Natural killer cell (primary cell): ENCODE measurements around the gene NFASC. TPM values are rescaled to one million over a fixed set of nuclear protein-coding genes. Genes with fewer than 3 reads are reported as not detected.

Source experiments
- ATAC-seq, 3 donors: fragments of 150-1000 bp in 2 of 3; fragments of 200-7000 bp in 1 of 3; cut with Tn5 transposase; 1 replicate in 1 of 3; 2 replicates in 2 of 3; pipeline ENCODE4 v1.10.0; 2021; ENCODE audit warnings: mild to moderate bottlenecking in 2 of 3, moderate library complexity in 2 of 3
- DNase-seq, 2 donors: peaks; one replicate each; pipeline versions ENCODE4 v3.0.0 to v3.0.0-alpha.2; 2013 to 2021; ENCODE audit warnings: mixed read lengths in 1 of 2
- H3K27ac ChIP-seq: one replicate; pipeline ENCODE4 v1.5.1; 2013; ENCODE audit warnings: mild to moderate bottlenecking, low read length
- H3K27me3 ChIP-seq: one replicate; pipeline ENCODE4 v1.6.1; 2013; ENCODE audit warnings: low read length; ENCODE audit not compliant: control insufficient read depth, insufficient read depth
- H3K36me3 ChIP-seq: one replicate; pipeline ENCODE4 v1.6.1; 2013; ENCODE audit warnings: low read length; ENCODE audit not compliant: control insufficient read depth, insufficient read depth
- H3K4me1 ChIP-seq: one replicate; pipeline ENCODE4 v1.6.1; 2013; ENCODE audit warnings: low read length; ENCODE audit not compliant: control insufficient read depth, insufficient read depth
- H3K4me3 ChIP-seq: one replicate; pipeline ENCODE4 v1.5.1; 2013; ENCODE audit warnings: low read length
- H3K9me3 ChIP-seq: one replicate; pipeline ENCODE4 v1.6.1; 2013; ENCODE audit warnings: low read length; ENCODE audit not compliant: control insufficient read depth, insufficient read depth
- H3K27ac Mint-ChIP-seq, 2 donors: one replicate each; pipeline ENCODE4 v1.8.0; 2022; ENCODE audit warnings: mild to moderate bottlenecking in 2 of 2, mixed read lengths in 2 of 2, moderate library complexity in 1 of 2
- H3K27me3 Mint-ChIP-seq, 2 donors: one replicate each; pipeline ENCODE4 v1.8.0; 2022; ENCODE audit warnings: low read depth in 2 of 2, mixed read lengths in 2 of 2
- H3K36me3 Mint-ChIP-seq: one replicate; pipeline ENCODE4 v1.8.0; 2022; ENCODE audit warnings: mixed read lengths
- H3K4me1 Mint-ChIP-seq, 2 donors: one replicate each; pipeline ENCODE4 v1.8.0; 2022; ENCODE audit warnings: mixed read lengths in 2 of 2
- H3K4me3 Mint-ChIP-seq: one replicate; pipeline ENCODE4 v1.8.0; 2022; ENCODE audit warnings: mild to moderate bottlenecking, moderate library complexity, mixed read lengths
- H3K9me3 Mint-ChIP-seq, 2 donors: one replicate each; pipeline ENCODE4 v1.8.0; 2022; ENCODE audit warnings: mixed read lengths in 2 of 2
- WGBS: methylation state at CpG from one replicate; pipeline ENCODE4 v1.1.7; 2013; ENCODE audit warnings: missing lambda C conversion rate; ENCODE audit not compliant: insufficient coverage; 5-methylcytosine and 5-hydroxymethylcytosine counted together
- intact Hi-C: fragments of 100-400 bp; cut with micrococcal nuclease; formaldehyde crosslinking; loops from one replicate; pipeline ENCODE4 v1.14.2; 2022
- total RNA-seq, 4 donors: library from RNA; stranded (reverse); fragments of 120-200 nt in 1 of 4; gene quantifications; one replicate each; pipeline versions ENCODE4 v1.2.3 to v1.2.4, GENCODE V29; 2013 to 2022
- TF ChIP-seq, protein P1 (sequence below): fragments of 200-600 bp; IDR thresholded peaks from one replicate; pipeline ENCODE4 v1.8.0; 2022; ENCODE audit warnings: antibody characterized with exemption

NFASC gene
- total RNA-seq, 3 donors from 2014 or later (not counting 1 experiment from before 2014, with no cell fraction given) = 0.09 to 0.27 TPM; not detected in 1

DNA sequence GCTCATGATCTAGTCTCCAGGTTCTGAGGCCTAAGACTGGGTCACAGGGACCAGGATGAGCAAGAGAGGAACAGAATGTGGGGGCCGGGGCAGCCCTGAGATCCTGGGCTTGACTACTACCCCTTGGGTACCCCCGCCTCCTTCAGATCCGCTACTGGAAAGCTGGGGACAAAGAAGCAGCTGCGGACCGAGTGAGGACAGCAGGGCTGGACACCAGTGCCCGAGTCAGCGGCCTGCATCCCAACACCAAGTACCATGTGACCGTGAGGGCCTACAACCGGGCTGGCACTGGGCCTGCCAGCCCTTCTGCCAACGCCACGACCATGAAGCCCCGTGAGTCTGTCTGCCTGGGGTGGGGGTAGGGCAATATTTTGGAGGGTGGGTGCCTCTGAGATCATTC lies 201.1 kb downstream of the NFASC start:
- Histone ChIP-seq H3K36me3 (no peaks in the 10 kb centered on the region), H3K27ac (no peak overlapping the region), H3K9me3 (no peaks in the 10 kb centered on the region), H3K4me1 (no peaks in the 10 kb centered on the region), H3K27me3 (no peaks in the 10 kb centered on the region), H3K4me3 (no peak overlapping the region)
- no peak for ATAC-seq
- TF ChIP-seq, protein P1, sequence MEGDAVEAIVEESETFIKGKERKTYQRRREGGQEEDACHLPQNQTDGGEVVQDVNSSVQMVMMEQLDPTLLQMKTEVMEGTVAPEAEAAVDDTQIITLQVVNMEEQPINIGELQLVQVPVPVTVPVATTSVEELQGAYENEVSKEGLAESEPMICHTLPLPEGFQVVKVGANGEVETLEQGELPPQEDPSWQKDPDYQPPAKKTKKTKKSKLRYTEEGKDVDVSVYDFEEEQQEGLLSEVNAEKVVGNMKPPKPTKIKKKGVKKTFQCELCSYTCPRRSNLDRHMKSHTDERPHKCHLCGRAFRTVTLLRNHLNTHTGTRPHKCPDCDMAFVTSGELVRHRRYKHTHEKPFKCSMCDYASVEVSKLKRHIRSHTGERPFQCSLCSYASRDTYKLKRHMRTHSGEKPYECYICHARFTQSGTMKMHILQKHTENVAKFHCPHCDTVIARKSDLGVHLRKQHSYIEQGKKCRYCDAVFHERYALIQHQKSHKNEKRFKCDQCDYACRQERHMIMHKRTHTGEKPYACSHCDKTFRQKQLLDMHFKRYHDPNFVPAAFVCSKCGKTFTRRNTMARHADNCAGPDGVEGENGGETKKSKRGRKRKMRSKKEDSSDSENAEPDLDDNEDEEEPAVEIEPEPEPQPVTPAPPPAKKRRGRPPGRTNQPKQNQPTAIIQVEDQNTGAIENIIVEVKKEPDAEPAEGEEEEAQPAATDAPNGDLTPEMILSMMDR = no peak
- Mint-ChIP-seq H3K36me3 (no peaks in the 10 kb centered on the region), H3K4me1 (no peaks in the 10 kb centered on the region), H3K27ac (no peak overlapping the region), H3K4me3 (no peak overlapping the region), H3K9me3 (no peaks in the 10 kb centered on the region), H3K27me3 (no peaks in the 10 kb centered on the region)
- 98% methylated on average over 12 of the region's 12 CpGs for WGBS
- intact Hi-C loops = no loop called here
- no peak for DNase-seq

DNA sequence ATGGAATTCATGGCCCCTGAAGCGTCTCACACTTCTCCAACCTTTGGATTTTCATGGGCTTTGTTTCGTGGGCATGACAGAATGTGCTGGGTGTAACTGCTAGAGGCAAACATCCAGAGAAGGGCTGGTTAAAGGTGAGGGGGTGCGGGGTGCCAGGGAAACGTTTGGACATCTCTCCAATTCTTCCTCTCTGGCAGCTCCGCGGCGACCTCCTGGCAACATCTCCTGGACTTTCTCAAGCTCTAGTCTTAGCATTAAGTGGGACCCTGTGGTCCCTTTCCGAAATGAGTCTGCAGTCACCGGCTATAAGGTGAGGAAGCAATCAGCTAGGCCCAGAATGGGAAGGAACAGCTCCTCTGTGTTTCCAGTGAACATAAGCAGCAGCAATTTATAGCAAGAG lies 201.6 kb downstream of the NFASC start:
- TF ChIP-seq, protein P1 = no peak
- DNase-seq (no peak), ATAC-seq (no peak)
- no peaks in the 10 kb centered on the region for H3K9me3 Mint-ChIP-seq
- no peaks in the 10 kb centered on the region for H3K27me3 ChIP-seq
- H3K4me3 ChIP-seq = no peak overlapping the region
- H3K4me3 Mint-ChIP-seq = no peak overlapping the region
- no peaks in the 10 kb centered on the region for H3K27me3 Mint-ChIP-seq
- H3K36me3 Mint-ChIP-seq = no peaks in the 10 kb centered on the region
- H3K27ac Mint-ChIP-seq = no peak overlapping the region
- H3K9me3 ChIP-seq = no peaks in the 10 kb centered on the region
- H3K4me1 ChIP-seq = no peaks in the 10 kb centered on the region
- 86% methylated on average over 9 of the region's 9 CpGs for WGBS
- H3K36me3 ChIP-seq = no peaks in the 10 kb centered on the region
- H3K27ac ChIP-seq = no peak overlapping the region
- no peaks in the 10 kb centered on the region for H3K4me1 Mint-ChIP-seq
- intact Hi-C loops = no loop called here

Other genes with a start within 250 kb of the NFASC start
- gene LRRN2, start 185.1 kb upstream of the NFASC start, total RNA-seq = under 1 TPM in 2 of 3 donors, not detected in 1; 0.10 to 0.27 TPM
- gene CNTN2, start 172.3 kb downstream of the NFASC start, total RNA-seq = not detected
- 1 to 10 TPM; 1.8 to 3.5 (median 2.5) TPM for gene TMEM81, start 213.6 kb downstream of the NFASC start, total RNA-seq